Stimulated activated CD4-positive, alpha-beta T cell treated with anti-CD3 and anti-CD28 coated beads, Interleukin-1b, Interleukin-23, amount 100 ng/mL, for 48 hours (primary cell): ENCODE results near the gene KCNK3.
"Not testable (repeated sequence)": the region's sequence is repeated elsewhere in the genome, so short reads cannot be mapped to it uniquely, and the experiment has no call there.

Source experiments
- DNase-seq: peaks from one replicate; pipeline ENCODE4 v3.0.0-alpha.2; 2020

Gene KCNK3

DNA sequence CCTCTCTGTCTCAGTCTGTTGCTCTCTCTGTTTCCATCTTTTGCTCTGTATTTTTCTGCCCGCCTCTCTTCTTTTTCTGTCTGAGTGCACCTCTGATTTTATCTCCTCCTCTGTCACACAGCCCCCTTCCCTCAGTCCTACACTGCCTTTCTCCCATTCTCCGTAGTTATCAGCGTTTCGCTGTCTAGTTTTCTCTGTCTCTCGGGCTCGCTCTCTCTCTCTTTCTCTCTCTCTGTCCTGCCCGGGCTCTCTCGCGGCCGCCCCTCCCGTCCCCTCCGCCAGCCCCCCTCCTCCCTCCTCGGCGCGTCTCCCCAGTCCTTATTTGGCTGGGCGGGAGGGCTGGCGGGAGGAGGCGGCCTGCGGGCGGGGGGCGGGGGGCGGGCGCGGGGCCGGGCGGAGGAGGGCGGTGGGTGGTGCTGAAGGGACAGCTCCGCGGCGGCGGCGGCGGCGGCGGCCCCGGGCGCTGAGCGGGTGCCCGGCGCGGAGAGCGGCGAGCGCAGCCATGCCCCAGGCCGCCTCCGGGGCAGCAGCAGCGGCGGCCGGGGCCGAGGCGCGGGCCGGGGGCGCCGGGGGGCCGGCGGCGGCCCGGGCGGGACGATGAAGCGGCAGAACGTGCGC, at the start of gene KCNK3:
Gene KCNK3 (plus strand): TSS at position 444 of the 618 bp plus-strand sequence. CDS start 154 bp downstream, at position 598.
- DNase-seq: peak; percentile 20

DNA sequence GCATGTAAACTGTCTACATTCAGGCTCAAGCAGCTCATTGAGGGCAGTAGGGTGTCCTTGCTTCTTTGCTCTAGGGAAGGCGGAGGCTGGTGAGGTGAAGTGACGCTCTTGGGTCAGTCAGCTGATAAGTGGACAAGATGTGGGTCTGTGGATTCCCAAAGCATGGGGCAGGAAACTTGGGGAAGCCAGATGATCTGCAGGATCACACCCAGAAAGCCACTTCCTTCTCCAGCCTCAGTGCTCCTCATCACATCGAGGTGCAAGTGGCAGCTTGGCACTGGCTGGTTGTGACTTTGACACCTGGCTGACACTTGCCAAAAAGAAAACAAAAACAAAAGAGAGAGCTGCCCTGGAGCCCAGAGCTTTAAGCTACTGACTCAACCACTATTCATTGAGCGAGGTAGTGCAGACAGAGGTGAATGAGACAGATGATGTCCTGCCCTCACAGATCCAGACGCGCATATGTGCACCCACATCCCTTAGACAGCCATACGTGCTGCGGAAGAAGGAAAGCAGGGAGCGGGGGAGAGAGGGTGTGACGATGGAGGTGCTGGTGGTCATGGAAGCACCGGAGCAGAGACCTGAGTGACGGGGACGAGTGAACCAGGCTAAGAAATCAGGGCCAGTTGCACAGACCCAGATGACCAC, 48.2 kb upstream of the KCNK3 start:
- DNase-seq: no peak

DNA sequence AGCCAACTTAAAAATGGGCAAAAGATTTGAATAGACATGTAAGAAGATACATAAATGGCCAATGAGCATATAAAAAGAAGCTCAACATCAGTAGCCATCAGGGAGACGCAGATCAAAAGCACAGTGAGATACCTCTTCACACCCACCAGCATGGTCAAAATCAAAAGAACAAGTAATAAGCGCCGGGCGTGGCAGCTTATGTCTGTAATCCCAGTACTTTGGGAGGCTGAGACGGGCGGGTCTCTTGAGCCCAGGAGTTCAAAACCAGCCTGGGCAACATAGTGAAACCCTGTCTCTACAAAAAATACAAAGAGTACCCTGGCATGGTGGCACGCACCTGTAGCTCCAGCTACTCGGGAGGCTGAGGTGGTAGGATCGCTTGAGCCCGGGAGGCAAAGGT, 46.8 kb upstream of the KCNK3 start:
- no peak for DNase-seq

DNA sequence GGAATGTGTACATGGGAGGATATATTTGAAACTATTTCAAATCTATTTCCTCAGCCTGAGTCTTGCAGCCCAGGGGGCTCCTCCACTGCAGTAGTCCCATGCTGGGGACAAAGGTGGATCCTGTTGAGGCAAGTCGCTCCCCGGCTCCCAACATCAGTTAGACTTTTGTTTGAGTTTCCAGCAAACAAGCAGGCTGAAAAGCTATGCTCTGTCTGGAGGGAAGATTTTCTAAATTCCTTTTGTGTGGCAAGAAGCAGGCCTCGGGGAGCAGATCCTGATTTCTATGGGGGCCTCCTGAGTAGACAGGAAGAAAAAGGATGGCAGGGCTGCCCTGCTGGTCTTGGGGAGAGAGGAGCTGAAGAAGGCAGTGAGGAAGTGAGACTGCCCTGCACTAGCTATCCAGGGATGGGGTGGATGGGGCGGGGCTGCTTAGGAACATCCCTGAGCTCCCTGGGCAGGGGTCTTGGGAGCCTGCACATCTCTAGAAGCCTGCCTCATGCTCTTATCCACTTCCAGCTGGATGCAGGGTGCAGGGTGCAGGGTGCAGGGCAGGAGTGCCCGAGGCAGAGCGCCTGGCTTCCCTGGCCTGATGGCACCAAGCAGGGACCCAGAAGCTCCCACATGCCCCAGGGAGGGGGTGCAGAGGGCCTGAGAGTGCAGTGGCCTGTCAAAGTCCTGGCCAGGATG, 45.4 kb upstream of the KCNK3 start:
- DNase-seq: no peak

DNA sequence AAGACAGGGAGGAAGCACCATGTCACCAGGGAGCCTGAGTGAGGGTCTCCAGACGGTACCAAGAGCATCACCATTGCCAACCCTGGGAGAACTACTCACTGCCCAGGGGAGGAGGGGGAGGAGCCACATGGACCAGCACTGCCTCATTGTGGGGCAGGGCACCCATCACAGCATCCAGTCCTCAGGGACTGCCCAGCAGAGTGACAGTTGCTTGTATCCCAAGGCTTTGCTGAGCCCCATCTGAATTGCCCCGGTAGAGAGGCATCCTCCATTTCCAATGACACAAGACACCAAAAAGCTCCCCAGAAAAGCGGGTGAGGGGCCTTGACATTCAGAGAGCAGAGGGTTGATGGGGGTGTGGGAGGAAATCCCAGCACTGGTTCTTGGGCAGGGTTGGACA, 44.5 kb upstream of the KCNK3 start:
- DNase-seq: no peak

DNA sequence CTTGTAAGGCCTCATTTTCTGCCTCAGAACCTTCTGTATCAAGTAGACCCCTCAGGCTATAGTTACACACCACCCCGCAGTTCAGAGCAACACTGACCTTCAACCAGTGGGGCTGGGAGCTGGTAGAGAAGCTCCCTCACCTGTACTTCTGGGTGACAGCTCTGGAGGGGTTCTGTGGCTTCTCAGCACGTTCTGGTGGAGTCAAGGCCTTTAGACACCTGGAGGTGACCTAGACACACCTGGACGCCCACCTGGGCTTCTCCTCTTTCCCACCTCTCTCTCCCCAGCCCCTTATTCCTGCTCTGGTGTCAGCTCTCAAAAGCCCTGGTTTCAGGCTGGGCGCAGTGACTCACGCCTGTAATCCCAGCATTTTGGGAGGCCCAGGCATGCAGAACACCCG, 44.0 kb upstream of the KCNK3 start:
- DNase-seq: no peak

DNA sequence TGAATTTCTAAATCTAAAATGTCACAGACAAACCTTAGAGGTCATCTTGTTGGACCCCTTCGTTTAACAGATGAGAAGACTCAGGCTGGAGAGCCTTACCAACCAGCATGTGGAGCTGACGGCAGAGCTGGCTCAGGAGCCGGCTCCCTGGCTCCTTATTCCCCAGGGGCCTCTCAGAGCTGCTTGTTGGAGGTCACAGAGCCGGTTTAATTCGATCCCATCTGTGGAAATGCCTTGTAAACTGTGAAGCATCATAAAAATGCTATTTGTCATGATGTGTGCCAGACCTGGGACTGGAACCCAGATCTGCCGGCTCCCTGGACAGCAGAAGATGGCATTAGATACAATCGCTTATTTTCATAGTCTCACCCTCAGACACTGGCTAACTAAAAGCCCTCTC, 43.2 kb upstream of the KCNK3 start:
- DNase-seq: no peak

DNA sequence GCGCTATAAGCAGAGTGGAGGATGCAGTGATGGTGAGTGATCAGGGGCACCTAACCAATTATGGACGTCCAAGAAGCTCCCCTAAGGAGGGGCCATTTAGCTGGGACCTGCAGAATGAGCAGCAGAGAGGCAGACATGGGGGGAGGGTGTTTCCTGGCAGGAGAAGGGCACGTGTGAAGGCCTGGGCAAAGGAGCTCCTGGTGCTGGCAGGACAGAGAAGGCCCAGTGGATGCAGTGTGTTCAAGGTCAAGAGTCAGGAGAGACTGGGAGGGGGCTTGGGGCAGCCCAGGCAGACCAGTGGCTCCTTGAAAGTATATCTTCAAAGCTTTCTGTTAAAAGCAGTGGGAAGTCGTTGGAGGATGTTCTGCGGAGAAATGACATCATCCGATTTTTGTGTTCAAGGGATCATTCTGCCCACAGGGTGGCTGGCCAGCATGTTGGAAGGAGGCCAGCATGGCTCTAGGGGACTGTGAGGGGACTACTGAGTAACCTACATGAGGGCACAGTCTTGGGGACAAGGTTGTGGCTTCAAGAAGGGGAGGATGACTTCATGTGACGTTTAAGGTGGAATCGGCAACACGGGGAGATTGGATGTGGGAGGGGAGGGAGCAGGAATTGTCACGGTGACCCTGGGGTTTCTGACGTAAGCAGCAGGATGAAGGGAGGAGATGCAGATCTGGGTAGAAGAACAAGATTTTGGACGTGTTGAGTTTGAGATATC, 42.4 kb upstream of the KCNK3 start:
- DNase-seq: no peak

DNA sequence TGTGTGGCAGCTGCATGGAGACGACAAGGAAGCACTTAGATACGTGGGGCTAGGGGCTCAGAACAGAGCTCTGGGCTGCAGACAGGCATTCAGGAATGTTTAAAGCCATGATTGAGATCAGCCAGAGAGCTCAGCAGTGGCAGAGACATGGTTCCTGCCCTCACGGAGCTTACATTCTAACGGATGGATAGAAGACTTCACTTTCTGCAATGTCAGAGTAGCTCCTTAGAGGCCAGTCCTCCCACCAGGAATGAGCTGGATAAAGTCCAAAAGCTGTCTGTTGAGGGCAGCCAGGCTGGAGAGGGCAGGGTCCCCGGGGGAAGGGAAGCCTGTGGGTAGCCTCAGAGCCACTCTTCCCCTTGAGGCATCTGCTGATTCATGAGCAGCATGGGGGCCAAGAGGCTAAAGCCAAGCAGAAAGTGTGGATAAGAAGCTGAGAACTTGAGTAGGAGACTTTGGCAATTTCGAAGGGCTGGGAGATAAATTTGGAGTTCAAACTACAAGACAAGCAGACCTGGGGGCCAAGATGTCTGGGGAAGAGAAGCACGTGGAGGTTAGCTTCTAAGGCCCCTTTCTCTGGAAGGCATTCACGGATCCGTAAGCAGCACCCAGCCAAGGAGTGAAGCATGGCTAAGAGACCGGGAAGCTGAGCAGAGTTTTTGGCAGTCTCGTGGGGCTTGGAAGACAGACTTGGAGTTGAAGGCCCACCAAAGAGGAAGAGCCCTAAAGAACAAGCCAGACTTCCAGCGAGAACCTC, 41.6 kb upstream of the KCNK3 start:
- no peak for DNase-seq

DNA sequence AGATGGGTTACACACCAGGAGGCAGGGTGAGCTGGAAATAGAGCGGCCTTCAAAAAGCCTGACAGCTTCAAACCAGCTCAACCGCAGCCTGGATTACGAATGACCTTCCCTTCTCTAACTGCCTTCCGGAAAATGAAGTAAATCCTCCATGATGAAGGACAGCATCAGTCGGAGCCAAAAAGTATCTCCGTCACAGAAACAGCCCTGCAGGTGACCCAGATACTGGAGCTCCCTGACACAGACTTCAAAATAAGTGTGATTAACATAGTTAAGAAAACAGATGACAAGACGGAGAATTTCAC, 41.1 kb upstream of the KCNK3 start:
- DNase-seq: no peak

DNA sequence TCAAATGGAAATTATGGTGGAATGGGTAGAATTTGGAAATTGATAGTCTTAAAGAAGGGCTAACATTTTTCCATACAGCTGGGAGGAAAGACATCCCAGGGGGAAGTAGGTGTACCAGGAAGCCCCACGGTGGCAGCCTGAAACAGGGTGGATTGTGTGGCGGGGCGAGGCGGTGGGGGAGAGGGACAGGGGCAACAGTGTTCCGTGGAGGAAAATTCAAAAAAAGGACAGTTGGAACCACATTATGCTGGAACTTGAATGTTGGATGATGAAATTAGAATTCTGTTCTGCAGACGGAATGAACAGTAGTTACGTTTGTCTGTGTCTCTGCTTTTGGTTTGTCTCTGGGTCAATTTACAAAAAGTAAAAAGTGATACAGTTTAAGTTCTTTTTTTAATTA, 40.7 kb upstream of the KCNK3 start:
- DNase-seq: no peak

DNA sequence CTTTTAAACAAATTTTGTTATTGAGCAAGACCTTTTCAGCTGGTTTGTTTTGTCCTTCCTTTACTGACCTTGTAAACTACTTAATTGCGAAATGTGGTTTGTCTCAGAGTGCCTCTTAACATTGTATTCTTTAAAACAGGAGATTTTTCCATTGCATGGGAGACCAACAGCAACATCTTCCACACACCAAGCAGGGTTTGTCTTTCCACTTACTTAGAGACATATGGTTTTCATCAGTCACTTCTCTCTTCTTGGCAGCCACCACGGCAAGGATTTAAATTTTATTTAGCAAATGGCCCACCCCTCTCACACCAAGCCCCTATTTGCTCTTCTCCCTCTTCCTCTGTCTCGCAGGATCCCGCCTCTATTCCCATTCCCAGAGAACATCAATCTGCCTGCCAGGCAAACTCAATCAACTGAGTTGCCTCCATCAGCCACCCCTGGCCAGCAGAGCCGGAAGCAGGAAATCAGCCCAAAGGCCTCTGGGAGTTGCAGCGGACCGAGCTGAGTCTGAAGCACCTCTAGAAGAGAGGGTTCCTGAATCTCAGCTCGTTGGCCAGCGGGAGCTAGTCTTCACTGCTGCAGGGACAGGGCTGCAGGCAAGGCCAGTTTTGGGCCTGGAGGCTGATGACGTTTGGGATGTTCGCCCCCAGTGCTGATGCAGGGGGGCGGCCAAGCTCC, 40.0 kb upstream of the KCNK3 start:
- no peak for DNase-seq

DNA sequence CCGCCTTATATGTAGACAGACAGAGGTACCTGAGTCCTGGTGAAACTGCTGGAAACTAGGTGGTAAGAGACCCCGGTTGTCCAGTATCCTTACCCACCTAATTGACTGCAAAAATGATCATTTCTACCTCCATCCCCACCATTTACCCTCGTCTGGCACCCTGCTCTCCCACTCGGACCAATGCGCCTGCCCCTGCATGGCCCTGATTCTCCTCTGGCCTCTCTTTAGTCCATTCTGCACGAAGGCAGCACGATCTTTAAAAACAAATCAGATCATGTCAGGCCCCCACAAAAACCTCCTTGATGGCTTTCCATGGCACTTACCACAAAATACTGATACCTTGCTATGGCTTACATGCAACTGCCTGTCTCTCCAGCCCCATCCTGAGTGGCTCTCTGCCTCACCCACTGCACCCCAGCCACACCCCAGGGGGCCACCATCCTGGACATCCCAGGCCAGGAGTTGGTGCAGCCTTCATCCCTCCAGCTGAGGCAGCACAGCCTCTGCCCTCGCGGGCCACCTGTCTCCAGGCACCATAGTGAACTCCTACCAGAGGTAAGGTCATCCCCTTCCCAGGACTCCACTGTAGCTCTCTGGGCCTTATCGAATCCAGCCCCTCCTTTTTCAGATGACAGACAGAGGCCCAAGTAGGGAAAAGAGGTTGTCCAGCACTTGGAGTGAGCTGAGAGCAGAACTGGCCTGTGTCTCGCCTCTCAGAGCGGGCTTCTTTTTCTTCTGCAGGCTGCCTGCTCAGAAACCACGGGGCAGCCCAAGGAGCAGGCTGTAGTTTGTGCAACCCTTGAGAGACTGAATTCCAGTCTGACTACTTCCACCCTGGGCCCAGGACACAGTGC, 39.1 kb upstream of the KCNK3 start:
- no peak for DNase-seq

DNA sequence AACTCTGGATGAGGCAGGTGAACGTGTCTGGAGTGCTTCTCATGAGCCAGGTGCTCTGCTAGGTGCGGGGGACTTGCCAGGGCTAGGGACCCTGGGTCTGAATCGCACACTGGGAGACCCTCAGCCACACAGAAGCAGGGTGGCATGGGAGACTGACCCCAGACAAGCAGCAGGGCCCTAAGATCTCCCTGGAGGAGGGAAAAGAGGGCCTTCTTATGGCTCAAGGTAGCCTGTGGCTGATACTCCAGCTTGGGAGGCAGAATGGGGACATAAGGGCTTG, 38.5 kb upstream of the KCNK3 start:
- no peak for DNase-seq

DNA sequence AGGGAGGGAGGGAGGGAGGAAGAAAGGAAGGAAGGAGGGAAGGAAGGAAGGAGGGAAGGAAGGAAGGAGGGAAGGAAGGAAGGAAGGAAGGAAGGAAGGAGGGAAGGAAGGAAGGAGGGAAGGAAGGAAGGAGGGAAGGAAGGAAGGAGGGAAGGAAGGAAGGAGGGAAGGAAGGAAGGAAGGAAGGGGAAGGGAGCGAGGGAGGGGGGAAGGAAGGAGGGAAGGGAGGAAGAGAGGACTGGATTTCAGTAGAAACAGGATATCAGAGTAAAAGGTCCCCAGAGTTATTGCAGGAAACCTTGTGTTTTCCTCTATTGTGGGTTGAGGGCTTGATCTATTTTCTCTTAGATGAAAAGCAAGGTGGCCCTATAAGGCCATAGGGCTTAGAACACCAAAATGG, 37.4 kb upstream of the KCNK3 start:
- DNase-seq: not testable (repeated sequence)

DNA sequence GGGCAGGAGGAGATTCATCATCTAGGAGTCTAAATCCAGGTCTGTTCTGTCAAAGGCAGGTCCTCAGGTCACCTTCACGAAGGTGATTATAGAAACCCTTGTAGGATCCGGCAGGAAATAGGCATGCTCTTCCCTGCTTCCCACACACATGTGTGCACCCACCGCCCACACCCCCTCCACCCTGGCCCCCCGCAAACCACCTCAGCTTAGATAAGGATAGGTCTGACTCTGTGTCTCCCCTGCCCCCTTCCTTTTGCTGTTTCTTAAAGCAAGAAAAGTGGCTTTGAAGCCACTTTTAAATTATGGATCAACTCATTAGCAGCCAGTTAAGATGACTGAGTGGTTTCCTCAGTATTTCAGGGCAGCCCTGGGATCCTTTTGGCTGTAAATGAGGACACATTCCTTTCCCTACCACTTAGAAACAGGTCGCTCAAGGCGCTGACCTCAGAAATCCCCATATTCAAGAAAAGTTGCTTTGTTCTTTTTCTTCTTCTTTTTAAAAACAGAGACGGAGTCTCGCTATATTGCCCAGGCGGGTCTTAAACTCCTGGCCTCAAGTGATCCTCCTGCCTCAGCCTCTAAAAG, 36.8 kb upstream of the KCNK3 start:
- no peak for DNase-seq

DNA sequence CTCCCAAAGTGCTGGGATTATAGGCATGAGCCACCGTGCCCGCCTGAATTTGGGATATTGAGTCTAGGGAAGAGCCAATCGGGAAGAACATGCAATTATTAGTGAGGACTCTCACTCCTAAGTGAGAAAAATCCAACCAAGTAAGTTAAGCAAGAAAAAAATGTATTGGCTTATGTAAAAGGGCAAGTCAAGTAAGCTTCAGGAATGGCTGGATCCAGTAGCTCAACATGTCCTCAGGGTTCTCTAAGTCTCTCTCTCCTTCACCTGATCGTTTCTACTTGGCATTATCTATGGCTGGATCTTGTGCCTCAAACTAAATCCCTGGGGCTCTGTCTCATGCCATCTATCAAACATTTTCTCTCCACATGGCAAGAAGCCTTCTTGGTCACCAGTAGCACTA, 35.3 kb upstream of the KCNK3 start:
- DNase-seq: no peak

DNA sequence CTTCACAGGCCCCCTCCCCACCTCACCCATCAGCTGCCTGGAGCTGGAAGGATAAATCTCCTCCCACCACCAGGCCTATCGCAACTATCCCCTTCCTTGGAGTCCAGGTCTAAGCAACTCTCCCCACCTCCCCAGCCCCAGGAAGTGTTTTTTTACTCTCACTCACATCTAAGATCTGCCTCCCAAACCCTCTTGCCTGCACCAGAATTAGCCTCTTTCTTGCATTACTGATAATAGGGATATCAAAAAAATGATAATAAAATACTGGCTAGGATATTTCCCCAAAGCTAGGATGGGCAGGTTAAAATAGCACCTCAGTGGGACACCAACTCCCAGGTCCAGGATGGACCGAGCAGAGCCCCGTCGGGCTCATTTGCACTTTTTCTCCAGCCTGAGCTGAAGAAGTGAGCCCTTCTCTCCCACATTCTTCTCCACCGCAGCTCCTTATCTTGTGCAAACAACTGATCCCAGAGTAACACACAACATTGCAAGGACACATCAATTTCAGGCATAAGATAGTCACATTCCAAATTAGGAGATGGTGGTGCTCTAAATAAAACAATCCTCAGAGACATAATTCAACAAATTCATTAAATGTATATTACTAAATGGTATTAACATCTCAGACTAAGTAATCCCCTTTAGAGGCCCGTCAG, 33.7 kb upstream of the KCNK3 start:
- no peak for DNase-seq

DNA sequence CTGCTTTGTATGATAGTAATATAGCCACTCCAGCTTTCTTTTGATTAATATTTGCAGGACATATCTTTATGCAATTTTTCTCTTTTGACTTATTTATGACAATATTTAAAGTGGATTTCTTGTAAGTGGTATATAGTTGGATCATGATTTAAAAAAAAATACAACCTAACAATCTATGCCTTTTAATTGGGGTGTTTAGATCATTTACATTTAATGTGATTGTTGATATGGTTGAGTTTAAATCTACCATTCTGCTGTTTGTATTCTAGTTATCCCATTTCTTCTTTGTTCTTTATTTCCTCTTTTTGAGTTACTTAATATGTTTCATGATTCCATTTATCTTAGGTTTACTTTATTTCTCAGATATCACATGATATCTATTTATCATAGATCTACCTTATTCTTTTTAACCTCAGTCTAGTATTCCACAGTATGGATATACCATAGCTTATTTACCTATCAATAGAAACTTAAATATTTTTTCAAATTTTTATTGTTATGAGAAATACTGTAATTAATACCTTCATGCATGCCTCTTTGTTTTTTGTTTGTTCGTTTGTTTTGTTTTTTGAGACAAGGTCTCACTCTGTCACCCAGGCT, 32.1 kb upstream of the KCNK3 start:
- no peak for DNase-seq

DNA sequence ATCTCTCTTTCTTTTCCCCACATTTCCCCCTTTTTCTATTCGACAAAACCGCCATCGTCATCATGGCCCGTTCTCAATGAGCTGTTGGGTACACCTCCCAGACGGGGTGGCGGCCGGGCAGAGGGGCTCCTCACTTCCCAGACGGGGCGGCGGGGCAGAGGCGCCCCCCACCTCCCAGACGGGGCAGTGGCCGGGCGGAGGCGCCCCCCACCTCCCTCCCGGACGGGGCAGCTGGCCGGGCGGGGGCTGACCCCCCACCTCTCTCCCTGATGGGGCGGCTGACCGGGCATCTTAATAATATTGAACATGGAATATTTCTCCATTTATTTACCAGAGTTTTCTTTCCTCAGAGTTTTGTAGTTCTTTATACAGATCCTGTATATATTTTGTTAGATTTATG, 27.2 kb upstream of the KCNK3 start:
- not testable (repeated sequence) for DNase-seq

DNA sequence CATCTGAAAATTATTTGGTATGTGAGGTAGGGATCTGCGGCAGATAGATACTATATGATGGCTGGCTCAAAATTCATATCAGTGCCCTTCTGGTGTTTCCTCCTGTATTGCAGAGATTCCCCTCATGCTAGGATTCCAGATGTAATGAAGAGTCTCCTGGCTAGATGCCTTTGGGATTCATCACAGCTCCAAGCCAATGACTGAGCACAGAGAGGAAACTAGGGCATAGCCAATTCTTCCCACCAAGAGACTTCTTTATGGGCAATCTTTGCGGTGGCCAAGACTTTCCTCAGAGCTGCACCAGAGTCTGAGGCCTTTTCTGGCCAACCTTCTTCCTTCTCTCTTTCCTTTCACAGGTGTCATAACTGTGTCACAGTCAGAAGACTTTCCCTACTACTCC, 25.9 kb upstream of the KCNK3 start:
- DNase-seq: no peak
